Right ventricle myocardium inferior (tissue), 1 donor: ENCODE measurements around the gene VWA2. TPM values are rescaled to one million over a fixed set of nuclear protein-coding genes. Genes with fewer than 3 reads are reported as not detected.
A peak's percentile ranks its signal among the peaks of the same experiment; 100 is the strongest.

Experiments
- ATAC-seq: fragments of 200-7000 bp; cut with Tn5 transposase; one replicate; pipeline ENCODE4 v1.9.1; 2020; ENCODE audit warnings: mild to moderate bottlenecking, moderate library complexity
- DNase-seq: peaks from one replicate; pipeline ENCODE4 v3.0.0; 2021; ENCODE audit errors: missing footprints
- intact Hi-C: fragments of 100-400 bp; cut with DNase I; formaldehyde crosslinking; loops from one replicate; pipeline ENCODE4 v1.11.0; 2022
- total RNA-seq: library from RNA; stranded (reverse); fragmentation: NEBNext Ultra II Directional; extraction: Animal tissue kit (Norgen Biotek cat#: 25700); gene quantifications from one replicate; pipeline ENCODE4 v1.2.1, GENCODE V29; 2021
- donor health status: DM: no; HTN: yes; CAD: no; lungs with severe emphysema.

Gene VWA2
- total RNA-seq, 1 donor from 2014 or later, result not detected

DNA sequence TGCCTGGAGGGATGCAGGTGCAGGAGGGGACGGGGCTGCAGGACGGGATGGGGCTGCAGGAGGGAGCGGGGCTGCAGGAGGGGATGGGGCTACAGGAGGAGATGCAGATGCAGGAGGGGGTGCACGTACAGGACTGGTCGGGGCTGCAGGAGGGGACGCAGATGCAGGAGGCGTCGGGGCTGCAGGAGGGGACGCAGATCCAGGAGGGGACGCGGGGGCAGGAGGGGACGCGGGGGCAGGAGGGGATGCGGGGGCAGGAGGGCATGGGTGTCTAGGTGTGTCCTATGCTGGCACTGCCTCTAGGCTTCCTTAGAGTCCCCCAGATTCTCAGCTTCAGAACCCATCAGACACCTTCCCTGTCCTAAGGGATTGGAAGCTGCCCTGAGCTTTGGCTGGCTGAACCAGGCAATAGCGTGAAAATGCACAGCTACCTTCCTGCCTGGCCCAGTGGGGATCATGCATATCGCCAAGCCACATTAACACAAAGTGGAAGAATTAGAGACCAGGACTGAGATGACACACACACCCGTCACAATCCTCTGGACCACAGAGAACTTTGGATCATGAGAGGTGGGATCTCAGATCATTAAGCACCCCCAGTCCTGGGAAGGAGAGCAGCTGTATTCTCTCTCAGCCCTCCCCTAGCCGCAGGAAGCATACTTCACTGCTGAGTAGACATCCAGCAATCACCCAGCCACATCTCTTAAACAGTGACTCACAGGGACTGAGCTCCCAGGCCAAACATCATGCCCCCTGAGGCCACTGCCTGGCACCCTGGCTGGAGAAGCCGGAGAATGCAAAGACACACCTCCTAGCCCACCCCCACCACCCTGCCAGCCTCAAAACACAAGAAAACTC lies 67.3 kb downstream of the VWA2 start:
- intact Hi-C loops, result loop anchor here (10.0 kb wide), 2 partner anchors 478 to 518 kb away; partner anchors contain the start of gene FHIP2A
- ATAC-seq, result no peak
- DNase-seq, result no peak

DNA sequence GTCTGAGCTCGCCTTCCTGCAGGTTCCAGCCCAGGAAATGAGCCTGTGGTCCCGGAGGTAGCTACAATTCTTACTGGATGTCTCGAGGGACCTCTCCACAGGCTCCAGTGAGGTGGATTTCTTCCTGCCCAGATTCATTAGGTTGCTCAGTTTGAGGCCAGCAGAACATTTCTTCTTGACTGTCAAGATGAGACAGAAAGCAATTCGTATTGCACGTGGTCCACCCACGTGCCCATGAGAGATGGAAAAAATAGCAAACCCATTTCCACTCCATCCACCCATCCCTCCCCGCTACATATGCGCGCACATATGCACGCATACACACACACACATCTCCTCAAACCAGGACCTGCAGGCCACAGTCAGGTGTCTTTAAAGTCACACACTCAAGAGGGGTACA lies 68.7 kb downstream of the VWA2 start:
- ATAC-seq (no peak), DNase-seq (no peak)
- intact Hi-C loops, result loop anchor here (10.0 kb wide), 2 partner anchors 477 to 517 kb away; partner anchors contain the start of gene FHIP2A

DNA sequence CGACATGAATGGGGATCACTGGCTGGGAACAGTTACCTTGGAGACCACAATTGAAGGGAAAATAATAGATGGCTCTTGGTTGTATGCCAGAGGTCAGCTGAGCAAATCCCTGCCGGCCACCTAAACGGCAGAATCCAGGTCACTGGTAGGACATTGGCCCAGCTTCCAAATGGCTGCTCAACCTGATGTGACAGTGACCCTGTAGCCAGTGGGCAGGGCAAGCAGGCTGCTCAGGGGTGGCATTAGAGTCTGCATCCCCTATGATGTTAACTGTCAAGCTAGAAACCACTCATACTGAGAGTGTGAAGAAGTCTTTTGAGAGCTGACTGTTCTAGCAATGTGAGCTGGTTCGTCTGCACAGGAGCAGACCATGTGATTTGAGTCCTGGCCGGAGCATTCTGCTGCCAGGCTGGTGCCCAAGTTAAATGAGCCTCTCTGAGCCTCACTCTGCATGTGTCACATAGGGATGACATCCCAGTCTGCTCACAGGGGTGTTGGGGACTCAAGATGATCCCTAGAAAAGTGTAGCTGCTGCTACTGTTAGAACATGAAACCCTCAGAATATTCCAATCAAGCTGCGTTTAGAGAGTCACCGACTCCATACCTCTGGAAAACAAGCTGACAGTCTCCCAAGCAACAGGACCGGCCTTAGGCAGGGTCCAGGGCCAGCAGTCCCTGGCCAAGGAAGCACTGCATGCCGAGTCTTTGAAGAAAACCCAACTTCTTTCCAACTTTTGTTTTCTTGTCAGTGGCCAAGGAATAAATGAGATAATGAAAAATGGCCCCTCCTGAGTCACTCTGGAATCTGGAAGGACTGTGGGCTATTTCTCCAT lies 69.7 kb downstream of the VWA2 start:
- intact Hi-C loops, result loop anchor here (10.0 kb wide), 2 partner anchors 476 to 516 kb away; partner anchors contain the start of gene FHIP2A
- no peak for ATAC-seq
- no peak for DNase-seq

DNA sequence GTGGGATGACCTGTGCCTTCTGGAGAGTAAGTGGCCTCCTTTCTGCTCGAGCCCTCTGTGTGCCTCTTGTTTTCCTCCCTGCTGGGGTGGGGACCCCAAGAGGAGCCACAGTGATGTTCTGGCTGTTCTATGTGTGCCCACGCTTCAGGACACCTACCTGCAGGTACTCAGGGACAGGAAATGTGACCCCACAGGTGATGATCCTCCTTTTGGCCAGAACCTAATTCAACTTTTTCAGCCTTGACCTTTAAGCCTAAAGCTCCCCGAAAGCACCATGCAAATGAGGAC lies 70.3 kb downstream of the VWA2 start:
- no peak for DNase-seq
- ATAC-seq, result no peak
- intact Hi-C loops, result loop anchor here (10.0 kb wide), 2 partner anchors 475 to 515 kb away; partner anchors contain the start of gene FHIP2A

DNA sequence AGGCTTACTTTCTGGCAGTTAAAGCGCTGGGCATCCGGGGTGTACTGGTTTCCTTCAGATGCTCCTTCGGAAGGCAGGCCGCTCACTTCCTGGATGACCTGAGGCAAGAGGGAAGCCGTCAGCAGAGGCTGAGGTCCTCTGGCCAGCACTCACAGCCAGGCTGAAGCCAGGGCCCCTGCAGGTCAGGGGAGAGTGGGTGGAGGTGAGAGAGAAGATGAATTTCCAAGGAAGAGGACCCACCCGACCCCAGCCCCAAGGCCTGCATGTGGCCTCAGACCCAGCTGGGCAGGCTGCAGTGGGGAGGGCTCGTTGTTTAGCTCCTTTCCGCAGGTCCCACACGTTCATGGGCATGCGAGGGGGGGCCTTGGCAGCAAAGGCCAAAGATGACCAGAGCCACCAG lies 71.3 kb downstream of the VWA2 start:
- intact Hi-C loops, result no loop called here
- ATAC-seq (no peak), DNase-seq (no peak)

DNA sequence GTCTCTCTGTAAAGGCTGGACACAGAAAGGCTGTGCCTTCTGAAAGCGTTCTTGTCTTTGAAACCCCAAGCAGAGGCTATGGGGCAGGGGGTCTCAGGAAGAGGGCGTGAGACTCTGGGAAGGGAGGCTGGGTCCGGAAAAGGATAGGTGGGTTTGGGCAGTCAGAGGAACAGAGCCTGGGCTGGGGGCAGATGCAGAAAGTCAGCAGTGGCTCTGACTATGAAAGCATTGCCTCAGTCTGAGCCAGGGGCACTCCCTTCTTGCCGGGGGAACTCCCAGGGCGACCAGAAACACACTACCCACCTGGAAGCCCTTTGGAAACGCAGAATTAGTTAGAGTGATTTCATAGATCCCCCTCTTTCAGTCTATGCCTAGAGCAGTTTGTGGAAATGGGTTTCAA lies 72.0 kb downstream of the VWA2 start:
- intact Hi-C loops, result no loop called here
- ATAC-seq, result no peak
- DNase-seq, result no peak

DNA sequence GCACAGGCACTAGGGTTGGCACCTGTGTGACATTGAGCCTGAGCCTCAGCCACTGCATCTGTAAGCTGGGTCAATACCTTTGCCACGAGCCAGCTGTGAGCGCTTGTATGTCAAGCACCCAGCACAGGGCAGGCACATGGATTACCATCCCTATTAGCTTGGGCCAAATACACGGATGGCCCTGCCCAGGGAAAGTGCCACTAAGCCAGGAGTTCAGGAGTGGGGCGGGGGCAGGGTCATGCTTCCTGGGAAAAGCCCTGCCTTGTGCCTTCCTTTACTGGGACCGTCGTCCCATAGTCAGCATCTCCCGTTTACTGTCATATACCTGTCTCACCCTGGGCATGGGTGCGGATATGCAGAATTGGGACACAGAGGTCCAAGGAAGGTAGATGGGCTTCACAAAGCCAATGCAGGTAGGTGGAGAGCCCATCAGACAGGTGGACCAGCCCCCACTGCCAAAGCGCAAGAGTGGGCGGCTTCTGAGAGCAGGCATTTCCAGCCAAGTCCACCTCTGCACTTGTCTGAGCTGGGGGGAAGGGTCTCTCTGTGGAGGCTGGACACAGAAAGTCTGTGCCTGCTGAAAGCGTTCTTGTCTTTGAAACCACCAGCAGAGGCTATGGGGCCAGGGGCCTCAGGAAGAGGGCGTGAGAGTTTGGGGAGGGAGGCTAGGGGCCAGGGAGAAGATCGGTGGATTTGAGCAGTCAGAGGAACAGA lies 72.6 kb downstream of the VWA2 start:
- intact Hi-C loops, result no loop called here
- DNase-seq, result no peak
- ATAC-seq, result no peak

DNA sequence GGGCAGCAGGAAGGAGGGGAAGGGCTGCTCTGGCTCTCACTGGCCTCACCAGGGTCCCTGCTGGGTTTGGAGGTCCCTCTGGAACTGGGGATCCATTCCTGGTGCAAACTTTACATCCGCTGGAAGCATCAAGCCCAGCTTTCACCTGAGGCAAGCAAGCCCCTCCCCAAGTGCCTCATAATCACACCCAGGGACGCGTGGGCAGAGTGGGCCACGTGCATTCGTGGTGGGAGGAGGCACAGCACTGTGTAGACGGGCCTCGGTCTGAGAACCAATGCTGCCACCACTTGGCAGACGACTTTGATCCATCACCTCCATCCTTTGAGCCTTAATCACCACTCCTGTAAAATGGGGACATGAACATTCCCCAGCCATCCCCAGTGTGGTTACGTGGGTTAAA lies 74.1 kb downstream of the VWA2 start:
- ATAC-seq, result no peak
- intact Hi-C loops, result no loop called here

DNA sequence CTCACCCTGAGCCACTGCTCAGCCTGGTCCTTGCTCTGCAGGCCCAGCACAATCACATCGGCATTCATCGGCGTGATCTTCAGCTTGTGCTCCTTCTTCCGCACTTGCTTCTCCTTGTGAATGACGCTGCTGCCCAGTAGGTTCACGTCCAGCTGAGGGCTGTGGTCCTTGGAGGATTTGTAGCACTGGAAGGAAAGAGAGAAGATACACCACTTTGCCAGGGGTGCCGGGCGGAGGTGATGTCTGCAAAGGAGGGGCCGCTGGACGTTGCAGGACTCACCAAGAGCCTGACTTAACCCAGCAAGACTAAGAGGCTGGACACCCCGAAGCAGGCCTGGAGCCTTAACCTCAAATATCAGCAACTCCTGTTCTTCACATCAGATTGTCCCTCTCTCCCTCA lies 74.8 kb downstream of the VWA2 start:
- no peak for ATAC-seq
- no peak for DNase-seq
- intact Hi-C loops, result no loop called here

More for the DNA sequence above, 74.1 kb downstream of the VWA2 start:
- no peak for DNase-seq

DNA sequence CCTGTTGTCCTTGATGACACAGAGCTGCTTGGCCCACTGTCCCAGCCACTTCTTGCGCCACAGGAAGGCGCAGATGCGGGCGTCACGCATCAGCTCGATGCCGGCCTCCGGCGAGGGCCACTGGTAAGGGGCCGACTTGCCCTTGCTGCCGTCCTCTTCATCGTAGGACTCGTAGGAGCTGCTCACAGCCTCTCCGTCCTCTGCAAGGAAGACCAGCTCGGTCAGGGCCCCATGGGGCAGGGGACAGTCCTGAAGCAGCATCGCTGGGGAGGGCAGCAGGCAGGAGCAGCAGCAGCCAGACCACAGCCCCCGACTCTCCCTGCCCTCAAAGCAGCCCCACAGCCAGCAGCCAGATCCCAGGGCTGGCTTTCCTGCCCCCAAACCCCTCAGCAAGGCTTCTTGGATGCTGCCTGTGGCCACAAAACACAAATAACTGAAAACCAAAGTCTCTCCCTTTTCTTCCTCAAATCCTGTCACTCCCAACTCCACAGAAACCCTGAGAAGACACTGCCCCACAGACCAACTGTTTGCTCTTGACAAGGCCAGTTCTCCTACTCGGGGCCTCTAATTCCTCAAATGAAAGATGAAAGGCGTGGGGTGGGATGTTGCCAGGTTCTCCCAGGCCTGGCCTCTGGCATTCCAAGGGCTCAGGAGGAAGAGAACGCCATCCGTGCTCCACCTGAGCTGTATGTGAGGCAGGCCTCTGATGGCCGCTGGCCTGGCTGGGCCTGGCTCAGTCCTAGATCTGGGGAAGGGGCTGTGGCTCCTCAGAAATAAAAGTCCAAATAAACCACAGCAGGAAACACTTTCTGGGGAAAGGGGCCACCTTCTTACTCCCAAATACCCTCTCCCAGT lies 76.7 kb downstream of the VWA2 start:
- DNase-seq (no peak), ATAC-seq (no peak)
- intact Hi-C loops, result no loop called here

DNA sequence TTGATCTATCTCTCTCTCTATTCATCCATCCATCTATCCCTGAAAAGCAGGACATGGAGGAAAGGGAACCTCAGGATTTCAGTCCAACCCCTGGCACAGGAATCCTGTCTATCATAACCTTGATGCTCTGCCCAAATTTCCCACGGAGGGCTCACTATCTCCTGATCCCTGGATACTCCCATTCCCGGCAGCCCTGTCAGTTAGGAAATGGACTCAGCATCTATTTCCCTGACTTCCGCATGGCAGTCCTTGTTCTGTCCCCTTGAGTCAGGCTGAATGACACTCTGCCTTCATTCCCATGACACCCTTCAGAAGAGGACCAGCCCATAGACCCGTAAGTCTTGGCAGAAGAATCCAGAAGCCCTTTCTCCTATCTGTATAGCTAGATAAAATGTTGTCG lies 77.7 kb downstream of the VWA2 start:
- ATAC-seq (no peak), DNase-seq (no peak)
- intact Hi-C loops, result no loop called here

DNA sequence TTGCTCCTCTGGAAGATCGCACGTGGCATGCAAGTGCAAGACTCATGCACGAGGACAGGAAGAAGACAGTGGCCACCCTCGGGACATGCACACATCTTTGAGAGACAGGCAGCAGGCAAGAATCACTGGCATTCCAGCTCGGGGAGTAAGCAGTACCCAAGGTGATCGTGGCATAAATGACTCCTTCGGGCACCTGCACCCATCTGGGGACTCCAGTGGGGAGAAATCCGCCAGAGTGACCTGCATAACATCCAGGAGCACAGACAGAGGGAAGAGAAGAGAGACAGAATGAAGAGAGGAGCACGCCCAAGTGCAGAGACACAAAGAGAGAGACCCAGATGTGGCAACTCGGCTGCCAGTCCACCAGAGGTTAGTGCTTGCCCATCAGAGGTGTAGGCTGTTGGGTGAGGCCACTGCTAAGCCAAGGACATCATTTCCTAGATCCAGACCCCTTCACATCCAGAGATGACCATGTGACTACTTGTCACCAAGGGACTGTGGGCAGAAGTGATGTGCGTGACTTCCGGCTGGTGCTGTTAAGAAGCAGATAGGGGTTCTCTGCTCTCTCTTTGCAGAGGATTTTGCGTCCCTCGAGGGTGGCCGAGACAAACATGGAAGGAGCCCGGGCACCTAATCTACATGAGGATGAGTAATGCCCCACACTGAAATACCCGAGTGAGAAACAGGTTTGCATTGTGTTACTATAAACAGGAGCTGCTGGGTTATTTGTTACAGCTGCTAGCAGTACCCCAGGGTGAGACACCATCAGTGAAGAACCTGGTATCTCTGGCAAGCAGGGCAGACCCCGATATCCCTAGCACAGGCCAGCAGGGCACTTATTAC lies 80.6 kb downstream of the VWA2 start:
- ATAC-seq (no peak), DNase-seq (no peak)
- intact Hi-C loops, result no loop called here

DNA sequence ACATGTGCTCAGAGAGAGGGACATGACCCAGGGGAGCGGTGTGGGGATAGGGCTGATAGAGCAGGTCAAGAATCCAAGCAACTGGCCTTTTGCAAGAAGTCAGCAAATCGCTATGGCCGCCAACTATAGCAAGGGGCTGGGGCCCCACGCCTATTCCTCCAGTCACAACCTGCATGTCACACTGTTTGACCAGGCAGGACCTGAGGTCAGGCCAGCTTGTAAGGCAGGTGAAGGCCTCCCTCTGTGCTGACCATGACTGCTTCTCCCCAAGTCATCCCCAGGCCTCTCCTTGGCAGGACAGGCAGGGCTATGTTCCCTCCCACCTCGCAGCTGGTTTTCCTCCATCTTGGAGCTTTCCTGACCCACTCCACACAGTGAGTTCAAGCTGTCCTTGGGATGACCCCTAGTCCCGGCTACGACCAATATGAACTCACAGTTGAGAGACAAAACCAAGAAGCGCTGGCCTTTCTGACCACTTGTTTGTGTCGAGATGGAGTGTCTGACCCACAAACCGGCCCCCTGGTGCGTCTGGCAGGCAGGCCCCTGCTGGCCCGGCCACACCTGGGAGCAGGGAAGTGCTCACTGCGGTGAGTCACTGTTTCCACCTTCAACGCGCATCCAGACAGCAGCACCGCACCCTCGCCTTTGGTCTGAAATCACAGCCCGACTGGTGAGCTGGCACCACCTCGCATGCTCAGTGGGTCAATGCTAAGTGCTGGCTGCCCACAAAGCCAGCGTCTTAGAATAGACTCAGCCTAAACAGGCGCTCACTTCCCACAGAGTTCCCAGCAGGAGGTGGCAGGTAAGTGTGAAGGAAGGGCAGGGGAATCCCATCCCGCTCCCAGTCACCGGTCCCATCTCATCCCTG lies 81.4 kb downstream of the VWA2 start:
- intact Hi-C loops, result no loop called here
- ATAC-seq (no peak), DNase-seq (no peak)

DNA sequence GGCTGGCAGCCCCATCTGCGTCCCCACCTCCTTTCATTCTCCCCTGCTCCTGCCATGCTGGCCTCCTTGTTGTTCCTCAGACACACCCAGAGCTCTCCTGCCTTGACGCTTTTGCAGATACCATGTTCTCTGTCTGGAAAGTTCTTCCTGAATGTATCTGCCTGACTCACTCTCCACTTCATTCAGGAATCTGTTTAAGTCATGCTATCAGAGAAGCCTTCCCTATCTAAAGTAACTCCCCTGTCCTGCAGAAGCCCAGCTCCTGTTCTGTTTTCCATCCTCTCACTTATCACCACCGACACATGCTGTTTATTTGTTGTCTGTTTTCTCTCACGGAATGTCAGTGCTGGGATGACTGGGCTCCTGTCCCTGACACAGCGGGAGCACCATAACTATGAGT lies 83.3 kb downstream of the VWA2 start:
- ATAC-seq (peak; percentile 81), DNase-seq (no peak)
- intact Hi-C loops, result no loop called here

DNA sequence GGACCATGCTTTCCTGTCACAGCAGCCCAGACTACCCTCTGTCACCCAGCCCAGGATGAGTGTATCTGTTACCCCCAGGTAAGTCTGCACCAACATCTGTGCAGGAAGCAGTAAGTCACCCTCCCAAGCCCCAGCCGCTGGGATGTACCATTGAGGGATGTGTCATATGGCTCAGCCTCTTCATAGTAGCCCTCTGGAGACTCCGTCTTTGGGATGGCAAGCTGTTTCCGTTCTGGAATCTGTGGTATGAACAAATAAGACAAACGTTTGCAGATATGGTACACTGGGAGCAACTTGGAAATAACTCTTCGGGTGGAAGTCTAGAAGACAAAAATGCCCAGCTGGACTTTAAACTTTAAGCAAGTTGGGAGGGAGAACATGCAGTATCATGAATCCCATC lies 84.0 kb downstream of the VWA2 start:
- ATAC-seq (no peak), DNase-seq (no peak)
- intact Hi-C loops, result no loop called here

DNA sequence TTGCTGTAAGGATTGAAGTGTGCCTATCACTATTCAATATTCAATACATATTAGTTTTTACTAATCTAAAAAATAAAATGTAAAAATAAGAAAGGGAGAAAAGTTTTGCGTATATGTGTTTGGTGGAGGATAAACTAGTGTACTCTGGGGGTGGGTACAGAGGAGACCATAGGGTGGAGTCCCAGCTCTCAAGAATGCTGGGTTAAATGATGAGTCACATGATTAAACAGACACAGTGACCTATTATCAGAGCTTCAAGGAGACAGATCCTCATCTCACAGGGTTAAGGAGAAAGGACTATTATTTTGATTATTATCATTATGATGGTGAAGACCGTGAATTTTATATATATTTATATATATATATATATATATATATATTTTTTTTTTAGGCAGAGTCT lies 87.7 kb downstream of the VWA2 start:
- intact Hi-C loops, result loop anchor here (5.0 kb wide), 2 partner anchors 54 to 76 kb away; partner anchors contain the start of gene AFAP1L2
- DNase-seq (no peak), ATAC-seq (no peak)
